Mesenteric fat pad (tissue), 1 donor: ENCODE results near the gene TGIF2LX. TPM values are rescaled to one million over a fixed set of nuclear protein-coding genes. Genes with fewer than 3 reads are reported as not detected.
"Not testable (repeated sequence)": the region's sequence is repeated elsewhere in the genome, so short reads cannot be mapped to it uniquely, and the experiment has no call there.

Experiments used
- DNase-seq: peaks from one replicate; pipeline ENCODE4 v3.0.0-alpha.2; 2020; ENCODE audit warnings: low spot score
- long read RNA-seq: library from polyadenylated mRNA; unstranded; transcript quantifications from one replicate; pipeline ENCODE4 v2.0.0, GENCODE V29; 2020
- total RNA-seq: library from RNA; stranded (reverse); fragmentation: NEBNext Ultra II Directional; extraction: Animal tissue kit (Norgen Biotek cat#: 25700); gene quantifications from one replicate; pipeline ENCODE4 v1.2.1, GENCODE V29; 2021
- donor health status: DM: yes; HTN: yes; CAD: no.

TGIF2LX gene
- not detected for total RNA-seq
- long read RNA-seq, result 0 reads

DNA sequence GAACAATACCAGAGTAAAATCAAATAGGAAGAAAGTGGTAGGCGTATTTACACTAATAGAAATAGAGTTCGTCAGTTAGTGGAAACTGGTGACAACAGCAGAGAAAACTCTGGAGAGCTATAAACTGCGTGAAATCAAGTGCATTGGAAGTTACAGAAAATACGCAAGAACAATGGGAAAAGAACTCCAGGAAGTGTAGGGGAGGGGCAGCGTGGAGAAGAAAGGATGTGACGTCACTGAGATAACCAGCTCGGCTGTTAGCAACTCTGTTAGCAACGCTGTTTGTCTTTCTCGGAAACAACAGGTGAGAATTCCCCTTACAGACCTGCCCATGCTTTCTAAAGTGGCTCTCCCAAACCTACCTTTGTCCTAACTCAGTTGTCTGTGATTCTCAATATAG lies at the start of gene TGIF2LX:
TSS of gene TGIF2LX (plus strand) at position 244 of the 400 bp plus-strand sequence. CDS start 178 bp downstream, outside the sequence.
- not testable (repeated sequence) for DNase-seq

DNA sequence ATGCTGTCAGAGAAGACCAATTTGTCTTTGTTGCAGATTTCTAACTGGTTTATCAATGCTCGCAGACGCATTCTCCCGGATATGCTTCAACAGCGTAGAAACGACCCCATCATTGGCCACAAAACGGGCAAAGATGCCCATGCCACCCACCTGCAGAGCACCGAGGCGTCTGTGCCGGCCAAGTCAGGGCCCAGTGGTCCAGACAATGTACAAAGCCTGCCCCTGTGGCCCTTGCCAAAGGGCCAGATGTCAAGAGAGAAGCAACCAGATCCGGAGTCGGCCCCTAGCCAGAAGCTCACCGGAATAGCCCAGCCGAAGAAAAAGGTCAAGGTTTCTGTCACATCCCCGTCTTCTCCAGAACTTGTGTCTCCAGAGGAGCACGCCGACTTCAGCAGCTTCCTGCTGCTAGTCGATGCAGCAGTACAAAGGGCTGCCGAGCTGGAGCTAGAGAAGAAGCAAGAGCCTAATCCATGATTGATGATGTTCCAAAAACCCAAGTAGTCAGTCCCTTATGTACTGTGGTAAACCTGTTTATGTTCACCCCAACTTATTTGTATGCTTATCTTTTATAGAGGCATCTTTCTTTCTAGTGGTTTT lies 728 bp downstream of the TGIF2LX start:
- not testable (repeated sequence) for DNase-seq

DNA sequence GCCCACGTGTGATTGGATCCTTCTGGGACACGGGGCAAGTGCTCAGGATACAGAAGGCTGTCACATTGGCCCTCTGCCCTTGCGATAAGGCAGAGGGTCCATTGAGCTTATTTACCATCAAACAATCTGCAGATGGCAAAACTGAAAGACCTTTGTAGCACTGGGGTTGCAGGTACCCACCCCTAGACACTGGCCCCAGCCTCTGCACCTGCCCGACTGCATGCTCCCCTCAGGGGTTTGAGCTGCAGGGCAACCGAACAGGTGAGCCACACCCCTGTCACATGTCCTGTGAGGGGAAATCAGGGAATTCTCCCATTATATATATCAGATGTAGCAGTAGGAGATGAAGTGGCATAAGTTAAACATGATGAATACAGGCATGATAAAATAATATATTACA lies 21.4 kb downstream of the TGIF2LX start:
- peak; percentile 57 for DNase-seq

DNA sequence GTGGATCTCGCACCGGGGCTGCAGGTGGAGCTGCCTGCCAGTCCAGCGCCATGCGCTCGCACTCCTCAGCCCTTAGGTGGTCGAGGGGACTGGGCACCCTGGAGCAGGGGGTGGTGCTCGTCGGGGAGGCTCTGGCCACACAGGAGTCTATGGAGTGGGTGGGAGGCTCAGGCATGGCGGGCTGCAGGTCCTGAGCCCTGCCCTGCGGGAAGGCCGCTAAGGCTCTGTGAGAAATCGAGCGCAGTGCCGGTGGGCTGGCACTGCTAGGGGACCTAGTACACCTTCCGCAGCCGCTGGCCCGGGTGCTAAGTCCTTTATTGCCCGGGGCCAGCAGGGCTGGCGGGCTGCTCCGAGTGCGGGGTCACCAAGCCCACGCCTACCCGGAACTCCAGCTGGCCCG lies 43.9 kb downstream of the TGIF2LX start:
- DNase-seq, result not testable (repeated sequence)
